OCI-LY7 (cell line): Measurements from ENCODE around the gene ADGRD1.

Experiments used
- EZH2phosphoT487 ChIP-seq: fragments of 200-600 bp; sonication (generic); IDR thresholded peaks from 2 replicates; pipeline ENCODE4 v1.6.1; 2018; ENCODE audit warnings: low read depth, borderline replicate concordance, mild to moderate bottlenecking, mixed run types, antibody characterized with exemption, low read length, moderate library complexity, mixed read lengths
- TF ChIP-seq, protein P1 (sequence below): fragments of 200-600 bp; sonication (generic); conservative IDR thresholded peaks from 2 replicates; pipeline ENCODE4 v1.5.1; 2014; ENCODE audit warnings: mild to moderate bottlenecking, antibody characterized with exemption, low read length, moderate library complexity, mixed read lengths

- TF ChIP-seq, protein P1, sequence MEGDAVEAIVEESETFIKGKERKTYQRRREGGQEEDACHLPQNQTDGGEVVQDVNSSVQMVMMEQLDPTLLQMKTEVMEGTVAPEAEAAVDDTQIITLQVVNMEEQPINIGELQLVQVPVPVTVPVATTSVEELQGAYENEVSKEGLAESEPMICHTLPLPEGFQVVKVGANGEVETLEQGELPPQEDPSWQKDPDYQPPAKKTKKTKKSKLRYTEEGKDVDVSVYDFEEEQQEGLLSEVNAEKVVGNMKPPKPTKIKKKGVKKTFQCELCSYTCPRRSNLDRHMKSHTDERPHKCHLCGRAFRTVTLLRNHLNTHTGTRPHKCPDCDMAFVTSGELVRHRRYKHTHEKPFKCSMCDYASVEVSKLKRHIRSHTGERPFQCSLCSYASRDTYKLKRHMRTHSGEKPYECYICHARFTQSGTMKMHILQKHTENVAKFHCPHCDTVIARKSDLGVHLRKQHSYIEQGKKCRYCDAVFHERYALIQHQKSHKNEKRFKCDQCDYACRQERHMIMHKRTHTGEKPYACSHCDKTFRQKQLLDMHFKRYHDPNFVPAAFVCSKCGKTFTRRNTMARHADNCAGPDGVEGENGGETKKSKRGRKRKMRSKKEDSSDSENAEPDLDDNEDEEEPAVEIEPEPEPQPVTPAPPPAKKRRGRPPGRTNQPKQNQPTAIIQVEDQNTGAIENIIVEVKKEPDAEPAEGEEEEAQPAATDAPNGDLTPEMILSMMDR: no peak
- no peak for TF ChIP-seq EZH2phosphoT487
Measured at GRCh38 chr12:130953771-130954543, at the start of gene ADGRD1.
